Measurements from ENCODE around the gene ATL2.
A peak's percentile ranks its signal among the peaks of the same experiment; 100 is the strongest.

The ATL2 gene

DNA sequence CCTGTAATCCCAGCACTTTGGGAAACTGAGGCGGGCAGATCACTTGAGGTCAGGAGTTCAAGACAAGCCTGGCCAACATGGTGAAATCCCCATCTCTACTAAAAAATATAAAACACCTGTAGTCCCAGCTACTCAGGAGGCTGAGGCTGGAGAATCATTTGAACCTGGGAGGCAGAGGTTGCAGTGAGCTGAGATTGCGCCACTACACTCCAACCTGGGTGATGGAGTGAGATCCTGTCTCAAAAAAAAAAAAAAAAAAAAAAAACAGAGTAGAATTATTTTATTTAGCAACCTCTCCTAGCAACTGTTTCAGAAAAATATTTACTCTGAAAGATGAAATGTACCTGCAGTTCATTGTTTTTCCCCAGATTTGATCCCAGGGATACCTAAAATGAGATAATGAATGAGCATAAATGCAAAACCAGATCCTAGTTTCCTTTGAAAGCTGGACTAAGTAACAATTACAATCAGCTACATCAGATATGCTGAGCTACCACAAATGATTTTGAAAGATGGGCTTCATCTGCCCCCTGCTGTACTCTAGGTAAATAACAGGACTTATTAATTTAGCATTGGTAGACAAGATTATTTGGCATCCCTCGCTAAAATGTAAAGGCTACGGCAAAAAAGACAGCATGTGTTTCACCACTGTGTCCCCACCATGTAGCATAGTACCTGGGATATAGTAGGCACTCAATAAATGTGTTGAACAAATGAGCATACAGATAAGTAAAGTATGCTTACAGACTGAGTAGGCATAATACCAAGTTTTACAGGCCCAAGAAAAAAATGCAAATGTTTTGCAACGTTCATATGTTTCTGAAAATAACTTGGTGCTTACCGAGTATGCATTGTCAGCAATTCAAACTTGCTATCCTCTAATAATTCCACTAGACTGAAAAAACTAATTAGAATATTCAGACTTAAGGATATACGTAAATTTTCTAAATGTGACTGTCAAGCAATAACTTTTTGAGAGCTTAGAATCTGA is 102.5 kb downstream of the ATL2 start:
- no peaks in the 10 kb centered on the region for H3K36me3 Mint-ChIP-seq (ENCODE audit: insufficient read depth)
- H3K27ac Mint-ChIP-seq (ENCODE audit: low read depth): no peak overlapping the region
- no peak overlapping the region for H3K4me3 Mint-ChIP-seq
- no peaks in the 10 kb centered on the region for H3K9me3 Mint-ChIP-seq
- H3K27me3 Mint-ChIP-seq: no peaks in the 10 kb centered on the region
- DNase-seq (ENCODE audit: low spot score in 2 of 2) (peak in 1 of 2 donors; percentile 22), ATAC-seq (replicated peaks; ENCODE audit: extremely low read depth, poor library complexity, severe bottlenecking) (no peak)
- H3K4me1 Mint-ChIP-seq: no peaks in the 10 kb centered on the region

DNA sequence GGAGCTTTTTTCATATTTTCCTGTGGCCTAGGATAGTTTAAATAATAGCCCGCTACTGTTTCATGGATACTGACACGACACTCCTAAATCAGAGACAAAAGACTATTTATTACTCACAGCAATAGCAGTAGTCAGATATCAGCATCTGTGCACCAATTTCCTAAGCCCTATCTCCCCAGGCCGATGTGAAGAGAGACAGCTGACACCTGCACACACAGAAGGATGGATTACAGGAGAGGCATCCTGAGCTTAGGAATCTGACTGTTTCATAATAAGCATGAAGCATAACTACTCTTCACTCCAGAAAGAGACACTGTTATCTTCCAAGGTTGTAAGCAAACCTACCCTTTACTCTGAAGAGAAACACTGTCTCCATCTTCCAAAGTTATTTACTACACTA is 105.4 kb downstream of the ATL2 start:
- H3K27ac Mint-ChIP-seq (ENCODE audit: low read depth): no peak overlapping the region
- no peaks in the 10 kb centered on the region for H3K27me3 Mint-ChIP-seq
- no peak overlapping the region for H3K4me3 Mint-ChIP-seq
- peaks cover under 1% of the 10 kb centered on the region for H3K4me1 Mint-ChIP-seq
- no peaks in the 10 kb centered on the region for H3K36me3 Mint-ChIP-seq (ENCODE audit: insufficient read depth)
- ATAC-seq (replicated peaks; ENCODE audit: extremely low read depth, poor library complexity, severe bottlenecking): no peak
- DNase-seq (ENCODE audit: low spot score in 2 of 2): no peak
- H3K9me3 Mint-ChIP-seq: no peaks in the 10 kb centered on the region

DNA sequence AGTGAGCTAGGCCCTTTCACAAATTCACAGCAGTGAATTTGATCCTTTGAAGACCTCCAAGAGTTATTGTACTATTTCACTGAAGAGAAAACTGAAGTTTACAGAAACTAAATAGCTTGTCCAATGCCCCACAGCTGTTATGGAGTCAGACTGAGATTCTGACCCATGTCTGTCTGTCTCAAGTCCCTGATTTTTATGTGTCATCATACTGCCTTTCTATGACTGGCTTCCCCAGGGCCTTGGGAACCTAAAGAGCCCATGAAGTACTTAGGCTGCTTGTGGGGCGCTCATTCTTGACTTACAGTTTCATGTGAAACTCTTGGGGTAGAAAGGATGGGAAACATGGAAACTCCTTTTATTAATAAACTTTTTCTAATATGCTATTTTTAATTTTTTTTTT is 107.7 kb downstream of the ATL2 start:
- H3K4me1 Mint-ChIP-seq: peaks cover 5% of the 10 kb centered on the region
- H3K36me3 Mint-ChIP-seq (ENCODE audit: insufficient read depth): no peaks in the 10 kb centered on the region
- no peak for ATAC-seq (replicated peaks; ENCODE audit: extremely low read depth, poor library complexity, severe bottlenecking)
- no peak overlapping the region for H3K4me3 Mint-ChIP-seq
- no peak for DNase-seq (ENCODE audit: low spot score in 2 of 2)
- H3K9me3 Mint-ChIP-seq: no peaks in the 10 kb centered on the region
- H3K27ac Mint-ChIP-seq (ENCODE audit: low read depth): no peak overlapping the region
- no peaks in the 10 kb centered on the region for H3K27me3 Mint-ChIP-seq

DNA sequence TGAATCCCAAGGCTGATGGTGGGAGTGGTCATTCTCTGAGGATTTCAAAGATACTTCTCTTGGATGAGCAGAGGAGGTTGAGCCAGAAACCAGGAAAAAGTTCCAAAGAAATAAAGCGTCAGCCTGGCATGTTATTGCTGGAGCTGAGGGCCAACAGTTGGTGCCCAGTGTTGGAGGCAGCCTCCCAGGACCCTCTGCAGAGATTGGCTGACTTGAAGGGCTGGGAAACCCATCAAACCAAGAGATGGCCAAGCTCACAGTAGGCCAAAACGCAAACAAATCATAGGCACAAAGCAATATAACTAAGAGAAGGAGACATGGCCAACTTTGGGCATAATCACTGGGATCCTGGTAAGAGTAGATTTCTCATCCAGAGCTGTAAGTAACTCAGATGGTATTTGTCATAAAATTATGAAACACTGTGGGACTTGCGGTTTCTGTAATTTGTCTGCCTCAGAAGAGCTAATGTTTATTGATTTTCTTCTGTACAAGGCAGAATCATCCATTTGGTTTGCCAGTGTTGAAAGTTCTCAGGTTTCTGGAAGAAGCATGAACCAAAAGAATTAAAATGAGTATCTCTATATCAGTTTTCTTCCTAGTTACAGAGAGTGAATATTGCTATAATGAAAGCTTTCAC is 108.3 kb downstream of the ATL2 start:
- no peaks in the 10 kb centered on the region for H3K27me3 Mint-ChIP-seq
- DNase-seq (ENCODE audit: low spot score in 2 of 2) (no peak), ATAC-seq (replicated peaks; ENCODE audit: extremely low read depth, poor library complexity, severe bottlenecking) (no peak)
- no peak overlapping the region for H3K27ac Mint-ChIP-seq (ENCODE audit: low read depth)
- H3K36me3 Mint-ChIP-seq (ENCODE audit: insufficient read depth): no peaks in the 10 kb centered on the region
- H3K9me3 Mint-ChIP-seq: no peaks in the 10 kb centered on the region
- no peak overlapping the region for H3K4me3 Mint-ChIP-seq
- H3K4me1 Mint-ChIP-seq: peaks cover 5% of the 10 kb centered on the region

DNA sequence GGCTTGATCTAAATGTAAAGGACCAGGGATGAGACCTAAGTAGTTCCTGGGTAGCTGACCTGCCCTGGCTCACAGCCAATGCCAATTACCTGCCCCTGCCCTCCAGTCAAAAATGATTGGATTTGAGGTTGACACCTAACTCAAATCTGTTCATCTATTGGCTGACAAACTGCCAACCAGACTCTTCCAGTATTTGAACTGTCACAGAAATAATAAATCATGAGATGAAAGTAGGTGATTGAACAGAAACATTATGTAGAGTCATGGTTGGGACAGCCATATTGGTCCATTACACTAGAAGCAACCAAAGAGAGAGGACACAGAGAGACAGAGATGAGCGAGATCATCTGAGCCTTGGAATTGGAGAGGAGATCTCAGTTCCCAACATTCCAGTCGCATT is 109.1 kb downstream of the ATL2 start:
- H3K9me3 Mint-ChIP-seq: no peaks in the 10 kb centered on the region
- H3K4me1 Mint-ChIP-seq: peaks cover 5% of the 10 kb centered on the region
- no peak for ATAC-seq (replicated peaks; ENCODE audit: extremely low read depth, poor library complexity, severe bottlenecking)

DNA sequence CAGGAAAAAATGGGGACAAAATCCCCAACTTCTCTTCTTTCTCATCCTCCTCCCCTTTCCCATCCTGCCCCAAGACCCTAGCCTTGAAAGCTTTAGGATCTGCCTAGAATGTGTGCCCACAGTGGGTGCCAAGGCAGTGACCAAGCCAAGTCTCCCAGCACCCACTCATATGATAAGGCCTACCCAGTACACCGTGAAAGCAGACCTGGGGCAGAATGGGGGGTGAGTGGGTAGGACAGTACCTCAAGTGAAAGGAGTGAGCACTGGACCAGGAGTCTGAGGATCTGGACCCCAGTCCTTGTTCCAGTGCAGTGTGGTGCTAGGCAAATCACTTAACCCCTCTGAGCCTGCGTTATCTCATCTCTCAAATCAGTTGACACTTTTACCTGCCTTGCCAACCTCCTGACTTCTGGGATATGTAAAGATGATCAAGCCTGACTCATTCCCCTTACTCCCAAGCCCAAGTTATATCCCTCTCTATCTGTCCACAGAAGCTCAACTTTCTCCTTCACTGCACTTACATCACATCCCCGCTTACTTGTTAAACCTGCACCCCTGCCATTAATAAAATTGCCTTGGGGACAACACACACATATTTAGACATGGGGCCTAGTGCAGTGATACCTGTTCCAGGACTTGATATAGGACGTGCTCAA is 109.7 kb downstream of the ATL2 start:
- ATAC-seq (replicated peaks; ENCODE audit: extremely low read depth, poor library complexity, severe bottlenecking): no peak
- no peak for DNase-seq (ENCODE audit: low spot score in 2 of 2)
- Mint-ChIP-seq H3K27ac (ENCODE audit: low read depth) (no peak overlapping the region), H3K27me3 (no peaks in the 10 kb centered on the region), H3K9me3 (no peaks in the 10 kb centered on the region), H3K4me1 (peaks cover 6% of the 10 kb centered on the region), H3K4me3 (no peak overlapping the region), H3K36me3 (ENCODE audit: insufficient read depth) (no peaks in the 10 kb centered on the region)

More for the DNA sequence above, 109.1 kb downstream of the ATL2 start:
- no peak overlapping the region for H3K4me3 Mint-ChIP-seq
- no peaks in the 10 kb centered on the region for H3K27me3 Mint-ChIP-seq
- H3K27ac Mint-ChIP-seq (ENCODE audit: low read depth): no peak overlapping the region
- no peaks in the 10 kb centered on the region for H3K36me3 Mint-ChIP-seq (ENCODE audit: insufficient read depth)
- no peak for DNase-seq (ENCODE audit: low spot score in 2 of 2)

DNA sequence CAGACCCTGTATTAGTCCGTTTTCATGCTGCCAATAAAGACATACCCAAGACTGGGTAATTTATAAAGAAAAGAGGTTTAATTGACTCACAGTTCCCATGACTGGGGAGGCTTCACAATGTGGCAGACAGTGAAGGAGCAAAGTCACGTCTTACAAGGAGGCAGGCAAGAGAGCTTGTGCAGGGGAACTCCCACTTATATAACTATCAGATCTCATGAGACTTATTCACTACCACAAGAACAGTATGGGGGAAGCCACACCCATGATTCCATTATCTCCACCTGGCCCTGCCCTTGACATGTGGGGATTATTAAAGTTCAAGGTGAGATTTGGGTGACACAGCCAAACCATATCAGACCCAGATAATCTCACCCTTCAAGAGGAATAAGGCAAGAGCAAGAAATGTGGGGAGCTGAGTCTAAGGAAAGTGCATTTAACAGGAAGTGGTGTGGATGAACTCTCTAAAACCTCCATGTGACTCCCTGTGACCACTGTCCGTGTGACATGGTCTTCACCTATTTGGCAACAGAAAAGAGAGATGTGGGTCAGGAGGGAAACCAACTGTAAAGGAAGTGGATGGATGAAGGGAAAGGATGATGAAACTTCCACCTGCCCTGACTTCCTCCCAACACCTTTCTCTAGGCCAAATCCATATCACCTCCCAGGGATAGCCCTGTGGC is 110.6 kb downstream of the ATL2 start:
- H3K4me3 Mint-ChIP-seq: no peak overlapping the region
- no peak for ATAC-seq (replicated peaks; ENCODE audit: extremely low read depth, poor library complexity, severe bottlenecking)
- H3K36me3 Mint-ChIP-seq (ENCODE audit: insufficient read depth): no peaks in the 10 kb centered on the region
- H3K27ac Mint-ChIP-seq (ENCODE audit: low read depth): no peak overlapping the region
- DNase-seq (ENCODE audit: low spot score in 2 of 2): no peak
- H3K9me3 Mint-ChIP-seq: no peaks in the 10 kb centered on the region
- peaks cover 8% of the 10 kb centered on the region for H3K27me3 Mint-ChIP-seq
- H3K4me1 Mint-ChIP-seq: peaks cover 15% of the 10 kb centered on the region

DNA sequence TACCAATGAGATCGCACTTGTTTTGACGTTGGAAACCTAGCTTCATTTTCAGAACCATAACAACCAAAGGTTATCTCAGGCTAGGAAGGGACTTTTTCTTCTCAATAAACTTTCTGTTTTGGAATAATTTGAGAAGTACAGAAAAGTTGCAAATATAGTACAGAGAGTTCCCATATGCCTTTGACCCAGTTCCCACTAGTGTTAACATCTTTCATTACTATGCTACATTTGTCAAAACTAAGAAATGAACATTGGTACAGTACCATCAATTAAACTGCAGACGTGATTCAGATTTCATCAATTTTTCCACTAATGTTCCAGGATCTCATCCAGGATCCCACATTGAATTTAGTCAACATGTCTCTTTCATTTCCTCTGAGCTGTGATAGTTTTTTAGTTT is 111.6 kb downstream of the ATL2 start:
- H3K36me3 Mint-ChIP-seq (ENCODE audit: insufficient read depth): no peaks in the 10 kb centered on the region
- no peak overlapping the region for H3K4me3 Mint-ChIP-seq
- H3K4me1 Mint-ChIP-seq: peaks cover 15% of the 10 kb centered on the region
- ATAC-seq (replicated peaks; ENCODE audit: extremely low read depth, poor library complexity, severe bottlenecking) (no peak), DNase-seq (ENCODE audit: low spot score in 2 of 2) (no peak)
- no peak overlapping the region for H3K27ac Mint-ChIP-seq (ENCODE audit: low read depth)
- no peaks in the 10 kb centered on the region for H3K9me3 Mint-ChIP-seq
- H3K27me3 Mint-ChIP-seq: peaks cover 17% of the 10 kb centered on the region

DNA sequence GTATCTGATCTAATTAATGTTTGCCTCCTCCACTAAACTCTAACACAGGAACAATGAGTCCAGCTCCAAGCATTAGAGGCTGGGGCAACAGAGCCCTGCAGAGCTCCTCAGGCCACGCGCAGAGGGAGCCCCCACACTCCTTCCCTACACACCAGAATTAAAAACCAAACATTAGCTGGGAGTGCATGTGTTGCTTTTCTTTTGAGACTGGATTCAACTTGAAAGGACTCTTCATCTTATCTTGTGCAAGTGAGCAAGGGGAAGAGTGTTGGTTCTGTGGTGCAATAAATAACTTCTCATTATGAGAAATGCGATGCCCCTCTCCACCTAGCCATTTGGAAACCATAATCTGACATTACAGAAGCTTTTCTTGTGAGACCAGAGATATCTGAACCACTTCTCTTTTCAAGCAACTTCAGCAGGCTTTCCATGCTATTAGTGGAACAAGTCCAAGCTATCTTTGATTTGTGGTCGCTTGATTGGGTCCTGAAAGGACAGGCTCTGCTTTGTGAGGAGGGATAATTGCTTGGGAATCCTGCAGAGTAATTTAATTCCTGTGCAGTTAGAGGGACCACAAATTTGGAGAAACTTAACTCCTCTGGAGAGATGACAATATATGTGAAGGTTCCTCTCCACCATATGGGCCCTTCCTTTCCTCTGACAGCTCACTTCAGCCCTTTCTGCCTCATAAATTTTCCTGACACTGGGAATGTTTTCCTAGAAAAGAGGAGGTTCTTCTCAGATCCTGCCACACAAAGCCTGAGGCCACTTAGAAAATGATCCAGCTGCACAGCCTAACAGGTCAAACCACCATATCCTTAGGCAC is 112.5 kb downstream of the ATL2 start:
- ATAC-seq (replicated peaks; ENCODE audit: extremely low read depth, poor library complexity, severe bottlenecking): no peak
- DNase-seq (ENCODE audit: low spot score in 2 of 2): no peak
- H3K9me3 Mint-ChIP-seq: no peaks in the 10 kb centered on the region
- H3K36me3 Mint-ChIP-seq (ENCODE audit: insufficient read depth): no peaks in the 10 kb centered on the region
- H3K27ac Mint-ChIP-seq (ENCODE audit: low read depth): no peak overlapping the region
- peaks cover 24% of the 10 kb centered on the region for H3K27me3 Mint-ChIP-seq
- H3K4me3 Mint-ChIP-seq: no peak overlapping the region
- H3K4me1 Mint-ChIP-seq: peaks cover 15% of the 10 kb centered on the region

DNA sequence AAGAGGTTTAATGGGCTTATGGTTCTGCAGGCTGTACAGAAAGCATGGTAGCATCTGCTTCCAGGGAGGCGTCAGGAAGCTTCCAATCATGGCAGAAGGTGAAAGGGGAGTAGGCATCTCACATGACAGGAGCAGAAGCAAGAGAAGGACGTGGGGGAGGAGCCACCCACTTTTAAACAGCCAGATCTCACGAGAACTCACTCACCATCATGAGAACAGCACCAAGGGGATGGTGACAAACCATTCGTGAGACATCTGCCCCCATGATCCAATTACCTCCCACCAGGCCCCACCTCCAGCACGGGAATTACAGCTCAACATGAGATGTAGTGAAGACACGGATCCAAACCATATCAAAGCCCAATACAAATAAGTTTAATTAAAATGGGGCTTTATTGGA is 113.8 kb downstream of the ATL2 start:
- Mint-ChIP-seq H3K27ac (ENCODE audit: low read depth) (no peak overlapping the region), H3K27me3 (peaks cover 34% of the 10 kb centered on the region), H3K4me3 (no peak overlapping the region), H3K36me3 (ENCODE audit: insufficient read depth) (no peaks in the 10 kb centered on the region), H3K9me3 (no peaks in the 10 kb centered on the region), H3K4me1 (peaks cover 15% of the 10 kb centered on the region)
- DNase-seq (ENCODE audit: low spot score in 2 of 2): no peak
- no peak for ATAC-seq (replicated peaks; ENCODE audit: extremely low read depth, poor library complexity, severe bottlenecking)

DNA sequence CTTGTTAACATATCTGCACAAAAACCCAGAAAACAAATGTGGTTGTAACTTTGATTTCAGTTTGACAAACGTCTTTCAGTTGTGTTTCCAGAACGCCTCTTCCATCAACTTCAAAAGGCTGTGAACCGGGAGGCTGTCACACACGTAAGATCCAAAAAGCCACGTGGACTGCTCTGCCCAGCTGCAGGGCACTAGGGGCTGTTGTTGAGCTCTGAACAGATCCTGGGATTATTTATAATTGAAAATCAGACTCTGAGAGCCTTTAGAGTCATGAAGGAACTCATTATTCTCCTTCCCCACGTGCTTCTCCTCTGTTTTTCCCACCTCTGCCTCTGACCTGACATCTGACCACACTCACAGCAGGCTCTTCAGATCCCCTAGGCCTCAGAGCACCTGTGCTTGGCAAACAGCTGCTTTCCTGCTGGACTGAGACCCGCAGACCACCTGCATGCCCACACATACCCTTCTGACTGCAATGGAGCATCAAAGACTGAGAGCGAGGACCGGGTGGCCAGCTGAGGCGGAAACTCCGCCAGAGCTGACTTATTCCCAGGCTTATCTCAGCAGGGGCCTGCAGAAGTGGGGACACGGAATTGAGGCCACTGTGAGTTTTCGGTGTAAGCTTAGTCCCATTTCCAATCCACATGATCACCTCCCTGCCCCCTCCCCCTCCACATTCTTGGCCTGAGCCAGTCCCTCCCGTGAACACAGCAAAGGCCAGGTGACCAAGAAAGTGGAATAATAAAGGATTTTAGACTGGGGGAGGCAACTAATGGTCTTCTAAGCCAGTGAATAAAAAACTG is 114.8 kb downstream of the ATL2 start:
- Mint-ChIP-seq H3K36me3 (ENCODE audit: insufficient read depth) (no peaks in the 10 kb centered on the region), H3K27ac (ENCODE audit: low read depth) (no peak overlapping the region), H3K9me3 (no peaks in the 10 kb centered on the region), H3K27me3 (peaks cover 34% of the 10 kb centered on the region), H3K4me3 (no peak overlapping the region), H3K4me1 (peaks cover 15% of the 10 kb centered on the region)
- ATAC-seq (replicated peaks; ENCODE audit: extremely low read depth, poor library complexity, severe bottlenecking) (no peak), DNase-seq (ENCODE audit: low spot score in 2 of 2) (no peak)

All from central memory CD8-positive, alpha-beta T cell (primary cell).